OCI-LY7 (cell line): Measurements from ENCODE around the gene AGAP2.

ENCODE experiments used
- CTCF ChIP-seq: fragments of 200-600 bp; sonication (generic); conservative IDR thresholded peaks from 2 replicates; pipeline ENCODE4 v1.5.1; 2014; ENCODE audit warnings: mild to moderate bottlenecking, antibody characterized with exemption, low read length, moderate library complexity, mixed read lengths
- EZH2phosphoT487 ChIP-seq: fragments of 200-600 bp; sonication (generic); IDR thresholded peaks from 2 replicates; pipeline ENCODE4 v1.6.1; 2018; ENCODE audit warnings: low read depth, borderline replicate concordance, mild to moderate bottlenecking, mixed run types, antibody characterized with exemption, low read length, moderate library complexity, mixed read lengths

- TF ChIP-seq CTCF, result no peak
- no peak for TF ChIP-seq EZH2phosphoT487
Observed at GRCh38 chr12:57761391-57761998, 23.0 kb upstream of the AGAP2 start.
